T-helper 1 cell treated with Interleukin-12 subunit alpha and Interleukin-12 subunit beta and Interleukin-4 antibody, amounts not matched to agents 30 μg/mL and 1 μg/mL, for 36 hours (primary cell): Measurements from ENCODE around the gene CCDC91.

Experiments
- H3K27ac Mint-ChIP-seq: one replicate; pipeline ENCODE4 v1.8.0; 2021; ENCODE audit warnings: mild to moderate bottlenecking, mixed read lengths
- H3K27me3 Mint-ChIP-seq: one replicate; pipeline ENCODE4 v1.8.0; 2021; ENCODE audit warnings: low read depth, mixed read lengths
- H3K36me3 Mint-ChIP-seq: one replicate; pipeline ENCODE4 v1.8.0; 2021; ENCODE audit warnings: low read depth, mixed read lengths
- H3K4me1 Mint-ChIP-seq: one replicate; pipeline ENCODE4 v1.8.0; 2021; ENCODE audit warnings: low read depth, mixed read lengths
- H3K4me3 Mint-ChIP-seq: one replicate; pipeline ENCODE4 v1.8.0; 2021; ENCODE audit warnings: mild to moderate bottlenecking, moderate library complexity, mixed read lengths
- H3K9me3 Mint-ChIP-seq: one replicate; pipeline ENCODE4 v1.8.0; 2021; ENCODE audit warnings: mixed read lengths

Gene CCDC91

GRCh38 chr12:28568118-28568517 lies 377.9 kb downstream of the CCDC91 start:
- Mint-ChIP-seq H3K4me1 (no peaks in the 10 kb centered on the region), H3K27me3 (no peaks in the 10 kb centered on the region), H3K9me3 (no peaks in the 10 kb centered on the region), H3K27ac (no peak overlapping the region), H3K4me3 (no peak overlapping the region), H3K36me3 (no peaks in the 10 kb centered on the region)

GRCh38 chr12:28568704-28569103 lies 378.4 kb downstream of the CCDC91 start:
- H3K4me3 Mint-ChIP-seq, result no peak overlapping the region
- no peaks in the 10 kb centered on the region for H3K9me3 Mint-ChIP-seq
- no peaks in the 10 kb centered on the region for H3K4me1 Mint-ChIP-seq
- H3K27ac Mint-ChIP-seq, result no peak overlapping the region
- H3K27me3 Mint-ChIP-seq, result no peaks in the 10 kb centered on the region
- no peaks in the 10 kb centered on the region for H3K36me3 Mint-ChIP-seq

- H3K27me3 Mint-ChIP-seq, result no peaks in the 10 kb centered on the region
These were observed 379.6 kb downstream of the CCDC91 start for GRCh38 chr12:28569698-28570411.

GRCh38 chr12:28570811-28571210 lies 380.6 kb downstream of the CCDC91 start:
- no peaks in the 10 kb centered on the region for H3K4me1 Mint-ChIP-seq
- no peak overlapping the region for H3K27ac Mint-ChIP-seq
- no peak overlapping the region for H3K4me3 Mint-ChIP-seq
- H3K27me3 Mint-ChIP-seq, result no peaks in the 10 kb centered on the region
- H3K36me3 Mint-ChIP-seq, result no peaks in the 10 kb centered on the region
- no peaks in the 10 kb centered on the region for H3K9me3 Mint-ChIP-seq

More at GRCh38 chr12:28569698-28570411, 379.6 kb downstream of the CCDC91 start:
- Mint-ChIP-seq H3K27ac (no peak overlapping the region), H3K4me3 (no peak overlapping the region), H3K9me3 (no peaks in the 10 kb centered on the region), H3K36me3 (no peaks in the 10 kb centered on the region), H3K4me1 (no peaks in the 10 kb centered on the region)

- H3K27me3 Mint-ChIP-seq, result no peaks in the 10 kb centered on the region
- no peaks in the 10 kb centered on the region for H3K36me3 Mint-ChIP-seq
- H3K9me3 Mint-ChIP-seq, result no peaks in the 10 kb centered on the region
- H3K4me3 Mint-ChIP-seq, result no peak overlapping the region
- no peak overlapping the region for H3K27ac Mint-ChIP-seq
- no peaks in the 10 kb centered on the region for H3K4me1 Mint-ChIP-seq
These were observed 384.7 kb downstream of the CCDC91 start for GRCh38 chr12:28574746-28575592.

- Mint-ChIP-seq H3K4me1 (no peaks in the 10 kb centered on the region), H3K4me3 (no peak overlapping the region), H3K36me3 (no peaks in the 10 kb centered on the region), H3K9me3 (no peaks in the 10 kb centered on the region), H3K27ac (no peak overlapping the region), H3K27me3 (no peaks in the 10 kb centered on the region)
These were observed 385.4 kb downstream of the CCDC91 start for GRCh38 chr12:28575593-28576205.

- H3K36me3 Mint-ChIP-seq, result no peaks in the 10 kb centered on the region
- no peaks in the 10 kb centered on the region for H3K4me1 Mint-ChIP-seq
- no peak overlapping the region for H3K27ac Mint-ChIP-seq
- H3K4me3 Mint-ChIP-seq, result no peak overlapping the region
- H3K9me3 Mint-ChIP-seq, result peaks cover 3% of the 10 kb centered on the region
- no peaks in the 10 kb centered on the region for H3K27me3 Mint-ChIP-seq
These were observed 388.1 kb downstream of the CCDC91 start for GRCh38 chr12:28578361-28578760.

GRCh38 chr12:28578833-28579252 lies 388.6 kb downstream of the CCDC91 start:
- no peak overlapping the region for H3K27ac Mint-ChIP-seq
- H3K27me3 Mint-ChIP-seq, result no peaks in the 10 kb centered on the region
- H3K36me3 Mint-ChIP-seq, result no peaks in the 10 kb centered on the region

GRCh38 chr12:28582672-28583376 lies 392.6 kb downstream of the CCDC91 start:
- H3K27me3 Mint-ChIP-seq, result no peaks in the 10 kb centered on the region

More at GRCh38 chr12:28578833-28579252, 388.6 kb downstream of the CCDC91 start:
- peaks cover 3% of the 10 kb centered on the region for H3K9me3 Mint-ChIP-seq
- no peaks in the 10 kb centered on the region for H3K4me1 Mint-ChIP-seq
- no peak overlapping the region for H3K4me3 Mint-ChIP-seq

GRCh38 chr12:28583701-28584261 lies 393.5 kb downstream of the CCDC91 start:
- no peaks in the 10 kb centered on the region for H3K36me3 Mint-ChIP-seq
- no peak overlapping the region for H3K27ac Mint-ChIP-seq
- H3K4me1 Mint-ChIP-seq, result no peaks in the 10 kb centered on the region
- no peak overlapping the region for H3K4me3 Mint-ChIP-seq
- H3K27me3 Mint-ChIP-seq, result no peaks in the 10 kb centered on the region
- peaks cover 3% of the 10 kb centered on the region for H3K9me3 Mint-ChIP-seq

More at GRCh38 chr12:28582672-28583376, 392.6 kb downstream of the CCDC91 start:
- Mint-ChIP-seq H3K4me3 (no peak overlapping the region), H3K4me1 (no peaks in the 10 kb centered on the region), H3K36me3 (no peaks in the 10 kb centered on the region), H3K9me3 (peaks cover 3% of the 10 kb centered on the region), H3K27ac (no peak overlapping the region)

GRCh38 chr12:28585146-28585545 lies 394.9 kb downstream of the CCDC91 start:
- Mint-ChIP-seq H3K27me3 (no peaks in the 10 kb centered on the region), H3K27ac (no peak overlapping the region), H3K36me3 (no peaks in the 10 kb centered on the region), H3K9me3 (peaks cover 4% of the 10 kb centered on the region), H3K4me1 (no peaks in the 10 kb centered on the region), H3K4me3 (no peak overlapping the region)

- H3K4me1 Mint-ChIP-seq, result no peaks in the 10 kb centered on the region
- peaks cover 8% of the 10 kb centered on the region for H3K9me3 Mint-ChIP-seq
- no peak overlapping the region for H3K4me3 Mint-ChIP-seq
- H3K27me3 Mint-ChIP-seq, result no peaks in the 10 kb centered on the region
- no peak overlapping the region for H3K27ac Mint-ChIP-seq
- H3K36me3 Mint-ChIP-seq, result no peaks in the 10 kb centered on the region
These were observed 396.2 kb downstream of the CCDC91 start for GRCh38 chr12:28586481-28586880.

- no peak overlapping the region for H3K27ac Mint-ChIP-seq
- H3K9me3 Mint-ChIP-seq, result peaks cover 23% of the 10 kb centered on the region
- H3K36me3 Mint-ChIP-seq, result no peaks in the 10 kb centered on the region
- H3K4me1 Mint-ChIP-seq, result no peaks in the 10 kb centered on the region
- no peaks in the 10 kb centered on the region for H3K27me3 Mint-ChIP-seq
- H3K4me3 Mint-ChIP-seq, result no peak overlapping the region
These were observed 401.6 kb downstream of the CCDC91 start for GRCh38 chr12:28591831-28592230.
